Stimulated activated CD8-positive, alpha-beta memory T cell treated with anti-CD3 and anti-CD28 coated beads, Interleukin-12 subunit alpha, Interleukin-12 subunit beta, amount 100 ng/mL, for 24 hours (primary cell): Measurements from ENCODE around the gene AMACR.
"Not testable (repeated sequence)": the region's sequence is repeated elsewhere in the genome, so short reads cannot be mapped to it uniquely, and the experiment has no call there.

ENCODE experiments used
- DNase-seq: peaks from one replicate; pipeline ENCODE4 v3.0.0-alpha.2; 2020; ENCODE audit errors: extremely low read depth

The AMACR gene

DNA sequence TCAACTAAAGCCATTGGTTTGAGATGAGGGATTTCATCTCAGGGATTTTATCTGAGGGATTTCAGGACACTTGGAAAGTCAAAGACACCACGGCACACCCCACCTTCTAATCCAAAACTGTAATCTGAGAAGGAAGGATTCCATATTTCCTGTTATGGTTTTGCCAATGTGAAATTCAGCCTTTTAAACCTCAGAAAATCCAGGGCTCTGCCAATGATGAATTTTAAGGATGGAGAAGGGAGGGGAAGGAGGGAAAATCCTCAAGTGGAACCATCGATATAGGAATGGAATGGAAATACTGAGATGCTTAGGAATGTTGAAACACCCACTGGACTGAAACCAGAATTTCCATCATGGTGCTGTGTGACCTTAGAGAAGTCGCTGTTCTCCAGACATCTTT, 29.9 kb upstream of the AMACR start:
- DNase-seq: no peak

DNA sequence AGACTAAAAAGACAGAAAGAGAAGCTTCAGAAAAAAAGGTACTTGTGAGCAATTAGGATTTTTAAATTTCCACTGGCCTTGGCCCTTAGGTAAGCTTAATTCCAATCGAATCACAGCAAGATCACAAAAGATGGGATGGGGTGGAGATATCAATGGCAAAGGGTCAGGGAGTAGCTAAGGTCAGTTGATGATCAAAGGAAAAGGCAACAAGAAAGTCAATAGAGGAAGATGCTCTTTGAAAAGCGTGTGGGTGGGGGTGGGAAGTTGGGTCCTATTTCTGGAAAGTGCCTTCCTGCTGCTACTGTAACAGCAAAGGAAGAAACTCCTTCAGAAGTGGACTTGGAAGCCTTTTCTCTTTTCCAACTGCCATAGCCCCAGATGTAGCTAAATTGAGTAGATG, 27.9 kb upstream of the AMACR start:
- no peak for DNase-seq

DNA sequence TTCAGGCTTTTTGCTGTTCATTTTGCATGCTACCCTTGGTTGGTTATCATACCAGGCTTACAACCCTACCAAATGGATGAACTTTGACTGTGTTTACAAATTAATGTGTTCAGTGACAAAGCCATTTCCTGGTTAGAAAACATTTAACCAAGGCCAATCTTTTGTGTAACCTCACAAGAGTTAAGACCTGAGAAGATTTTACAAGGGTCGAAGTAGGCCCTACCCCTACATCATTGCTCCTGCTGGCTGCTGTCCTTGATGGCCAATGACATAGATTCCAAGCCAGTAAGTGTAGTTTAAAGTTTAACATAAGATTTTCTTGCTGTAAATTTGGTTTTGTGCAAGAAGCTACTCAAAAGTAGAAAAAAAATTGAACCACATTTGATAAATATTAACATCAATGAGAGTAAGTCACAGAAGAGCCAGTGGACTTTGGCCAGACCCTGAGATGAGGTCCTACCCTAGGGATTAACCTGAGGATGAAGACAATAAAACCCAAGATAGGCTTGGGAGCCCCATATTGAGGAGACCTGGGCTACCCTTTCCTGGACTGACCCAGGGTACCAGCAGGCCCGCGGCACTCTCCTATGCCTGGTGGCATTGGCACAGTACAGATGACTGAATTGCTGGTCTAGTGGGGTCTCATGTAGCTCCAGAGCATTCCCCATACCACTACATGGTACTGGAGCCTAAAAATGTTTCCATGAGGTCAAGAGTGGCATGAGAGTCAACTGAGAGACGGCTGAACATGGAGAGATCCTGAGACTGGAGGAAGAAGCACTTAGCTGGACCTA, 26.9 kb upstream of the AMACR start:
- no peak for DNase-seq

DNA sequence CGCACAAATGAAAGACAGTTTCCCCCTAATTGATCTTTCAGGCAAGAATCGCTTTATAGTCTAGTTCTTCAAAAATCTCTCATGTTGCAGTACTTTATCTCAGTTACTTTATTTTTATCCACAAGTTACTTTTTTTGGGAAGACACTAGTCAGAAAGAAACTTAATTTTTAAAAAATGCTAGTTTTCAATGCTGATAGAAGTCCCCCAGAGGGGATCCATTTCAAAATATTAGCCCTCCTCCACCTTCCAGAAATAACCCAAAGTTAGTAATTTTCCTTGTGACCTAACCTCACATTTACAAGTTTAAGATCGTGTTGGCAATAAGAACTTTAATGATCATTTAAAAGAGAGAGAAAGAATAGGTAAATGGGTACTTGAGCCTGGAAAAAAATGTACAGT, 24.1 kb upstream of the AMACR start:
- DNase-seq: no peak

DNA sequence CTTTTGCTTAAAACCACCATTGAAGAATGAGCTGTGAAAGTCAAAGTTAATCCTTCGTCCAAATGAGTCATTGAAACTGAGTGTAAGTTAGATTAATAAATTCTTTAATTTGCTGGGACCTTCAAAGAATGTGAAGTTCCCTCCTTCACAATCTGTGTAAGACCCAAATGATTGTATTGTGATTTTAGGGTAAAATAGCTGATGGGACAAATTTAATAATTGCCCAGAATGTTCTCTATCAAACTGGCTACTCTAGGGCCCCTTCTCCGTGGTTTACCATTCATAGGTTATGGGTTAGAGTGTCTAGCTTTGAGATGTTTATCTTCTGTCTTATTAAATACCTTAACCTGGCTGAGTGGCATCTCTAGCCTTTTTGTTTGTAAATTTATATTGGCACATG, 23.3 kb upstream of the AMACR start:
- no peak for DNase-seq

DNA sequence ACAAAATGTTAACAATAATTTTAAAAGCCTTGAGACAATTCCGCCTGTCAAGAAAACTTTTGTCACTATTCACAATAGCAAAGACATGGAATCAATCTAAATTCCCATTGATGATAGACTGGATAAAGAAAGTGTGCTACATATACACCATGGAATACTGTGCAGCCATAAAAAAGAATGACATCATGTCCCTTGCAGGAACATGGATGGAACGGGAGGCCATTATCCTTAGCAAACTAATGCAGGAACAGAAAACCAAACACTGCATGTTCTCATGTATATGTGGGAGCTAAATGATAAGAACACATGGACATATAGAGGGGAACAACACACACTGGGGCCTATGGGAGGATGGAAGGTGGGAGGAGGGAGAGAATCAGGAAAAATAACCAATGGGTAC, 22.7 kb upstream of the AMACR start:
- DNase-seq: not testable (repeated sequence)

DNA sequence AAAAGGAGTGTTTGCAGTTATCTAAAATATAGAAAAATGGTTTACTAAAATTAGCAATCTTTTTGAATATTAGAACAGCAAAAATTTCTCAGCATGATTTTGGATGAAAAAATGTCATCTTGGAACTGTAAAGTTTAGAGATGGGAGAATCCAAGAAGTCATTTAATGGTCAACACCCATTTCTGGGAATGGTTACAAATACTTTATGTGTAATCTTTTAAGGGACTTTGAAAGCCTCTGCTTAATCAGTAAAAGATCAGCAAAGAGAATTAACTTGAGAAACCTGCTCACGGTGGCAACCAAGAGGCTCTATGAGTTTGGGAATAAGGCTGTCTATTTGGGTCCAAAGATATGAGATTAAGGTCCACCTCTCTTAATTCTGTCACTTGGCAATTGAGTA, 22.2 kb upstream of the AMACR start:
- DNase-seq: no peak

DNA sequence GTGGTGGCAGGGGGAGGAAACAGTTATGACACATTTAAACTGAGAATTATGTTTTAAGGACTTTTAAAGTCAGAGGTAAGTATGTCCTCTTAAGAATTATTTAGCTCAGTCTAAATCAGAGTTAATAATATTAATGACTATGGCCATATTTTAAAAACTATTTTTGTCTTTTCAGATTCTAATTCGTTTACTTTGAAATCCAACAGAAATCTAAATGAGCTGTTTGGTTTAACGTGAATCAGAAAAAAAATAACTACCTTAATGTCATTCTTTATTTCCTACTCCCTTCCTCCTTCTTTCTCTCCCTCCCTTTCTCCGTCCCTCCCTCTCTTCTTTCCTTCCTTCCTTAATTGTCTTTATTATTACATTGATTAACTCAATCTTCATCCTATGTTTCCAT, 20.5 kb upstream of the AMACR start:
- no peak for DNase-seq

DNA sequence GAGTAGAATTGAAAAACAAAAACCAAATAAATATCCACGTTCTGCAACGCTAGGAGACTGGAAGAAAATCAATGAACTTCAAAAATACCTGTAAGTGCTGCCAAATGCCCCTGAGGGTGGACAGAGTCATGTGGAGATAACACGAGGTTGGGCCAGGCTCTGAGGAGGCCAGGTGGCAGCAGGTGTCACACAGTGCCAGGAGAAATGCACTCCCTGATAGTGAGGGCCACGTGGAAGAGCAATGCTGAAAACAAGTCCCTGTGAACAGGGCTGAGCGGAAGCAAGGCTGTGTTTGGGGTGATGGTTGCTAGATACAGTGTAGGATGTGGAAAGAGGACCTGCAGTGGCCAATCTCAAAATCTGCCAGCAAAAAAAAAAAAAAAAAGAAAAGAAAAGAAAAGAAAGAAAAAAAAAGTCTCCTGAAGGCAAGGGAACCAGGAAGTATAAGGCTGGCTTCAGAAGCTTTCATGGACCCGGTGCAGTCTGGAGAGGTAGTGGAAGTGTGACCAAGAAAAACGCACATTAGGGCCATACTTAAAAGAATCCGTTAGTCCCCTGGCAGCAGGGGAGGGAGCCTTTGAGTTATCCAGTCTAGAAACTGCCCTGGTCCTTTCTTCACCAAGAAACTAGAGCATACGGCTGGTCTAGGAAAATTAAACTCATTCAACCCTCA, 18.4 kb upstream of the AMACR start:
- DNase-seq: no peak

DNA sequence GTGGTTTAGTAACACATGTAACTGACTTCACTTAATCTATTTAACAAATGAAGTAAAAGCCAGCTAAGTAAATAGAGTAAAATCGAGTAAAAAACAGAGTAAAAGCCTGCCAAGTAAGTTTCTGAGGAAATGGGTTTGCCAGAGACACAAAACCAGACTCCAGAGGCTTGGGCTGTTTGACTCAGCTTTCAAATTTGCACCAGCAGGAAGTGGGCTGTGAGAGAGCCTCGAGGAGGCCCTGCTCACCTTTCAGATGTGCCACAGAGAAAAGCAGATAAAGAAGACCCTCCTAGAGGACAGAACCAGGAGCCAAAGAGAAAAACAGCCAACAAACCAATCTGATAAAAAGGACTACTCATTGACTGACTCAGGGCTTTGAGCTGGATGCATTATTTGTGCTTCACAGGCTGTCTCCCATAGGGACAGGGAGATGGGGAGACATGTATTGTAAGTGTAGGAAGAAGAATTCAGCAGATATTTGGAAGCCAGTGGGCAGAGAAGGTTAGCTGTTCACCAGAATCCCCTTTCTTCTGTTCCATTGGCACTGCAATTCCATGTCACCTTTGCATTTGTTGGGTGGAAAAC, 14.4 kb upstream of the AMACR start:
- DNase-seq: no peak

DNA sequence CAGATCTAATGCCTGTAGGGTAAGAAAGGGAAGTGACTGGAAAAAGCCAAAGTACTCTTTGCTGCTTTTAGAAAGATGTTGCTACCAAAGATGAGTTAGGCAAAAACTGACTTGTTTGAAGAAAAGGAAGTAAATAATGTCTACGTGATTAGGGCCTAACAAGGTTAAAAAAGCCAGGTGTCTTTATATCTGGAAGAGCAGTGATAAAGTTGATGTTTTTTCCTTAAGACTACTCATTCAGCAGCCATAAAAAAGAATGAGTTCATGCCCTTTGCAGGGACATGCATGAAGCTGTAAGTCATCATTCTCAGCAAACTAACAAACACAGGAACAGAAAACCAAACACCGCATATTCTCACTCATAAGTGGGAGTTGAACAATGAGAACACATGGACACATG, 13.5 kb upstream of the AMACR start:
- no peak for DNase-seq

DNA sequence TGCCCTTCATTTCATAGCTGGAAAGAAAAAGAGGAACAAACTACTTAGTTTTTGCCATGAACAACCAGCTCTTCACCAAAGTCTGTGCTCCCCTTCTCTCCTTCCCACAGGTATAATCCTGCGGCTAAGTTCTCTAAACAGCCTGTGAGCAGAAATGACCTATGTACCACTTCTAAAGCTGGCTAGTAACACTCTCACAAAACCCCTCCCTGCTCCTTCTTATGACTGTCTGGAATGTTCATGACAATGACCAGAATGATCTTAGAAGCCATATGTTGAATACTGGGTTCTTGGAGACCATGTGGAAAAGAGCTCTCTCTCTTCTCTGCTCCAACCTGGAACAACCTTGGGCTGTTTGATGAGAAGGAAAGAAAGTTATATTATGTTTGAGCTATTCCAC, 12.9 kb upstream of the AMACR start:
- DNase-seq: no peak

DNA sequence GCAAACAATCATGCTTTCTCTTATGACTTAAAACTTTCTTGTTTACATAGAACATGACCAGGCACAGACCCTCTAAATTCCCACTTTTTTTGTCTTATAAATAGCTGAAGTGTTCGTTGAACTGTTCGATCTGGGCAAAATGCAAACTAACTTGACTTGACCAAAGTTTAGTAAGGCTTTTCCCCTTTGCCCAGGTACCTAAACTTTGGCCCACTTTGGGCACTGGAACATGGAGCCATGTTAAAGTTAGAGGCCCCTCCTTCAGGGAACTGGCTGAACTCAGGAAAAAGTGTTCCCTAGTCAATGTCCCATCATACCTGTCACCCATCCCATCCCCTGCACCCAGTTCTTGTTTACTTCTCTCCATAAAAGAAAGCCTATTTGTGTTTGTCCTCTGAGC, 9.4 kb upstream of the AMACR start:
- no peak for DNase-seq

DNA sequence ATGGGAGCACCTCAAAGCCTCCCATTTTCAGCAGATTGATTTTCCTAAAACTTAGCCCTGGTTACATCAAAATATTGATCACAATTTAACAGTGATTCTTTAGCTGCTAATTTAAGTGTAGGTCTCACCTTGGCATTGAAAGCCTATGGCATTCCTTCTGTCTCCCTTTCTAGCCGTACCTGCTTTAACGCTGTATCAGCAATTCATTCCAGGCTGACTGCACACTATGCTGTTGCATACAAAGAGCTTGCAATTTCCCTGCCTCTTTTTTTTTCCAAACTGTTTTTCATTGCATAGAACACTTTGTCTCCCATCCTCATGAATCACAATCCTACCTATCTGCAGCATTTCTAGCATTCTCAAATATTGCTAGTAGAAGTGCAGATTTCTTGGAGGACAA, 8.9 kb upstream of the AMACR start:
- DNase-seq: no peak

DNA sequence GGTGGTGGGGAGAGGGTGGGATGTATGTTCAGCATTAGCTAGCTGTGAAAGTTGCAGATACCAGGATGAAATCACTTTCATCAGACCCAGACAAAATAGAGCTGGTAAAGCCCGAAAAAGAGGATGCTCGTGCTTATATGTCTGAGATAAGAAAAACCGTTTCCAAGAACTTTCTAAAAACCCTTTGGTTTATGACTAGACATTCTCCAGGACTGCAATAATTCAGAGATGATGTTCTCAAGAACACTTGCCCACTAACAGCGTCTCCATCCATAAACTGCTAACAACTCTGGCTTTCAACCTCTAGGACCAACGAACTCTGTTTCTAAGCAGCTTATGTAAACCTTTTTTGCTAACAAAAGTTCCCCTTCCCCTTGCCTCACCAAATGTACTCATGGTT, 8.4 kb upstream of the AMACR start:
- no peak for DNase-seq

DNA sequence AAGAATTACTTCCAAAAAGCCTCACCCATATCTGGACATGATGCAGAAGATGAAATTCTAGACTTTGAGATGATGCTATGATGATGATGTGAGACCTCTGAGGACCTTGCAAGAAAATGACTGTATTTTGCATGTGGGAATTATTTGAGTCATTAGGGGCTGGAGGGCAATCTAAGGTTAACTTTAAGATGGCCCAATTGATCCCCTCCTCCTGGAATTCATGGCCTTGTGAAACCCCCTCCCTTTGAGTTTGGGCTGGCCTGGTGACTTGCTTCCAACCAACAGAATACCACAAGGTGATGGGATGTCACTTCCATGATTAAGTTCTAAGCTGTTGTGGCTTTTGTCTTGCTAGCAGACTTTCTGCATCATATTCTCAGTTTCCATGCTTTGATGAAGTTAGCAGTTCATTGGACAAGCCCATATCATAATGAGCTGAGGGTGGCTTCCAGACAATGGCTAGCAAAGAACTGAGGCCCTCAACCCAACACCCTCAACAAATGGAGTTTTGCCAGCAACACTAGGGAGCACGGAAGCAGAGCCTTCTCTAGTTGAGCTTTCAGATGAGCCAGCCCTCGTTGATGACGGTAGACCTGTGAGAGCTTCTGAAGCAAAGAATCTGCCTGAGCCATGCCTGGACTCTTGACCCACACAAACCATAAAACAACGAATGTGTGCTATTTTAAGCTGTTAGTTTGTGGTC, 7.4 kb upstream of the AMACR start:
- DNase-seq: no peak

DNA sequence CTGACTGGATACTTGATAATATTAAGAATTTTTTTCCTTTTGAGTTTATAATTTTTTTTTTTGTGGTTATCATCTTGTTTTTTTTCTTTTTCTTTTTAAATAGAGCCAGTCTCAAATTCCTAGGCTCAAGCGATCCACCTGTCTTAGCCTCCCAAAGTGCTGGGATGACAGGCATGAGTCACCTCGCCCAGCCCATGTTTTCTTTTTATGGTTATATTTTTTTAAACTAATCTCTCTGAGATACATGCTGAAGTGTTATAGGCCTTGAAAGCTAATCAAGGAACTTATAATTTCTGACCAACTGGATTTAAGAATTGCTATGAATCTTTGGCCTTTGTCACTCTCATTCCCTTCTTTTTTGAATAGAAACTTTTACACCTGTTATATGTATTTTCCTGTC, 6.8 kb upstream of the AMACR start:
- DNase-seq: no peak

DNA sequence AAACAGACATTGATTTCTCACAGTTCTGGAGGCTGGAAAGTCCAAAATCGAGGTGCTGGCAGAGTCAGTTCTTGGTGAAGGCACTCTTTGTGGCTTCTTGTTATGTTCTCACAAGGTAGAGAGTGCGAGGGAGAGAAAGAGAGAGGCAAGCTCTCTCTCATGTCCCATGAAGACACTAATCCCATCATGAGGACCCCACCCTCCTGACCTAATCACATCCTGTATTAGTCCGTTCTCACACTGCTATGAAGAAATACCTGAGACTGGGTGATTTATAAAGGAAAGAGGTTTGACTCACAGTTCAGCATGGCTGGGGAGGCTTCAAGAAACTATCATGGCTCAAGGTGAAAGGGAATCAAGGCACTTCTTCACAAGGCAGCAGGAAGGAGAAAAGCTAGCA, 5.7 kb upstream of the AMACR start:
- DNase-seq: no peak

DNA sequence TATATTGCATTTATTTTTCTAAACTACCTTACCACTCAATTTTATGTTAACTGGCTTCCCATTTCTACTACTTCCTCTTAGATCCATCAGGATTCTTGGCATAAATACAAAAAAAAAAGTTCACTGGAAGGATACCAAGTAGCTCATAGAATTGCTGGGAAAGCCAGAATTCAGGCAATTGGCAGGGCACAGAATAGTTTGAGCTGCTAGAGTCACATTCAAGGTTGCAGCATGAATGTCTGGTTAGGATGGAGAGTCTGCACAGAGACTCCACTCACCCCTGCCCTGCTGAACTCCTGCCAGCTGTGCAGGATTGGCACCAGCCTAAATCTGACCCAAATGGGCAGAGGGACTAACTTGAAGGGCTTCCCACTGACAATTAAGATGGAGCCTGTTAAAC, 4.9 kb upstream of the AMACR start:
- DNase-seq: no peak

DNA sequence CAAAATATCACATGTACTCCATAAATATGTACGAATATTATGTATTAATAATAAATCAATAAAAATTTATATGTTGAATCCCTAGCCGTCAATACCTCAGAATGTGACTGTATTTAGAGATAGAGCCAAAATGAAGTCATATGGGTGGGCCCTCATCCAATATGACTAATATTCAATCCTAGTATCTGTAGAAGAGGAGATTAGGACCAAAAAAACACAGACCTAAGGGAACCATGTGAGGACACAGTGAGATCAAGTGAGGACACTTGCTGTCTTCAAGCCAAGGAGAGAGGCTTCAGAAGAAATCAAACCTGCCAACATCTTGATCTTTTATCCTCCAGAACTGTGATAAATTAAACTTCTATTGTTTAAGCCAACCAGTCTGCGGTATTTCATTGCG, 3.7 kb upstream of the AMACR start:
- no peak for DNase-seq

DNA sequence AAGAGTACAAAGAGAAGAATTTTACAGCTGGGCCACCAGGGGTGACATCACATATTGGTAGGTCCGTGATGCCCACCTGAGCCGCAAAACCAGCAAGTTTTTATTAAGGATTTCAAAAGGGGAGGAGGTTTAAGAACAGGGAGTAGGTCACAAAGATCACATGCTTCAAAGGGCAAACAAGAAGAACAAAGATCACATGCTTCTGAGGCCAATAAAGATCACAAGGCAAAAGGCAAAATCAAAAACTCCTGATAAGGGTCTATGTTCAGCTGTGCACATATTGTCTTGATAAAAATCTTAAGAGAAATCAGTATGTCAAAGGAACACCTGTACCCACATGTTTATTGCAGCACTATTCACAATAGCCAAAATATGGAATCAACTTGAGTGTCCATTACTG, 2.3 kb upstream of the AMACR start:
- DNase-seq: not testable (repeated sequence)

DNA sequence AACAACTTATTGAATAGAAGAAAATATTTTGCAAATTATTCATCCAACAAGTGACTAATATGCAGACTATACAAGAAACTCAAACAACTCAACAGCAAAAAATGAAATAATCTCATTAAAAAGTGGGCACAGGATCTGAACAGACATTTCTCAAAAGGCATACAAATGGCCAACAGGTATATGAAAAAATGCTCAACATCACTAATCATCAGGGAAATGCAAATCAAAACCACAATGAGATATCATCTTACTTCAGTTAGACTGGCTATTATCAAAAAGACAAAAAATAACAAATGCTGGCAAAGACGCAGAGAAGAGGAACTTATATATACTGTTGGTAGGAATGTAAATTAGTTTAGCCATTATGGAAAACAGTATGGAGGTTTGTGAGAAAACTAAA, 1.8 kb upstream of the AMACR start:
- DNase-seq: no peak

DNA sequence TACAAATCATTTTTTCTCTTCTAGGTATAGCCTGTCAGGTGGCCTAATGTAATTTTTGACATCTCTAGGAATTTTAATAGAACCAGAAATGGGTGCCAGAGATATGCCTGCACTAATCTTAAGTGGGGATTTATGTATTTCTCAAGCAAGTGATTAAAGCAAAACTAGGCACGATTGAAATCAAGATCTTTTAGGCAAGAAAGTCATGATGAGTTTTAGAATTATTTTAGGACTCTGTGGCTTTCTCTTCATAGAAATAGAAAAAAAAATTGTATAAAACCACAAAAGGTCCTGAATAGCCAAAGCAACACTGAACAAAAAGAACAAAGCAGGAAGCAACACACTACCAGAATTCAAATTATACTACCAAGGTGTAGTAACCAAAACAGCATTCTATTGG, 952 bp upstream of the AMACR start:
- DNase-seq: no peak
